Activated CD4-positive, alpha-beta T cell treated with anti-CD3 and anti-CD28 coated beads, Interleukin-2, amount 50 U/mL, for 16 hours (primary cell): Measurements from ENCODE around the gene ARHGAP15.
"Not testable (repeated sequence)": the region's sequence is repeated elsewhere in the genome, so short reads cannot be mapped to it uniquely, and the experiment has no call there.

Experiments used
- DNase-seq: peaks from one replicate; pipeline ENCODE4 v3.0.0-alpha.2; 2020

ARHGAP15 gene

DNA sequence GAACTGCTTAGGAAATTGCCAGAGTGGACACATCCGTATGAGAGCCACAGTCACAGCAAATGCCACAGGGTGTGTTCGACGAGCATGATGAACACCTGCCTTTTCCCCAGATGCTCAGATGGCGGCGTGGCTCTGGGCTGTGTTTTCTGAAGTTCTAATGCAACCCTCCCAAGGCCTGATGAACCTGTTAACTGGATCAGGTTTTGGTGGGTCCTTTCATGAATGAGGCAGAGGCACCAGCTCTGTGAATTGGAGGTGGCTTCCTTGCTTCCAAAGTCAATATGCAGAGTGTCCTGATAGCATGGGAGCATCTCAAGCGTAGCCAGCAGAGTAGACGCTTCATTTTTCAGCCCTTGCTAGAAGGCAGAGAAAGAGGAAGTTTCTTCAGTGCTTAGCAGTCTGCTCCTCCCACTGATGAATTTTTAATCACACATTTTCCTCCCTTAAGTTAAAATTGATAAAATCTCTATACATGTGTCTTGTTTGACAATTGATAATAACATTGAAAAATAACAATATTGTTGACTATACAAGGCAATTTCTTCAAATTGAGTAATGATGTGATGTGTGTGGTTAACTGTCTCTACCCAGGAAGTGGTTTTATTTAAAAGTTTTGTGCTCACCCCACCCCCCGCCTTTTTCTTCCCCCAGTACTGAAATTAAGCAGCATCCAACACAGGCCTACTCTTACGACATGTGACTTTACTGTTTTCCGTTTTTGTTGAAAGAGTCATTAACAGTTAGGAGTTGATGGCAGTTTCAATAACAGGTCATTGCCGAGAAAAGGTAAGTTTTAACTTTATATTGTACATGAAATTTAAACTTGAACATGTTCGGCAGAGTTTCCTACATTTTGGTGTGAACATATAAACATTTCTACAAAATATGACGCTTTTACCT, at the start of gene ARHGAP15:
TSS of gene ARHGAP15 (plus strand) at position 739 of the 900 bp plus-strand sequence.
- peak; percentile 91 for DNase-seq

DNA sequence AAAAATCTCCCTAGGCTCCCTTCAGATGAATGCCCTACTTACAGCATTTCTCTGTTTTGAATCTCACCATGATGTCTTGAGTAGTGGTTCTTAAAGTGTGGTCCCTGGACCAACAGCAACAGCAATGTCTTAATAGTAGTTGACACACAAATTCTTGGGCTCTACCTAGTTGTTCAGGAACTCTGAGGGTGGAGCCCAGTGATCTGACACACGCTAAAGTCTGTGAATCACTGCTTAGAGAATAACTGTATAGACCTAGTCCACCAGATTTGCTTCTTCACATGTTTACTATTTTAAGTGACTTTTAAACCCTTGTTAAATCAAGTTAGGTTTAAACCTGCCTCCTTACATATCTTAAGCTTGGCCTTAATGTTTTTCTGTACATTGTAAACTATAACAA, 47.6 kb upstream of the ARHGAP15 start:
- DNase-seq: no peak

DNA sequence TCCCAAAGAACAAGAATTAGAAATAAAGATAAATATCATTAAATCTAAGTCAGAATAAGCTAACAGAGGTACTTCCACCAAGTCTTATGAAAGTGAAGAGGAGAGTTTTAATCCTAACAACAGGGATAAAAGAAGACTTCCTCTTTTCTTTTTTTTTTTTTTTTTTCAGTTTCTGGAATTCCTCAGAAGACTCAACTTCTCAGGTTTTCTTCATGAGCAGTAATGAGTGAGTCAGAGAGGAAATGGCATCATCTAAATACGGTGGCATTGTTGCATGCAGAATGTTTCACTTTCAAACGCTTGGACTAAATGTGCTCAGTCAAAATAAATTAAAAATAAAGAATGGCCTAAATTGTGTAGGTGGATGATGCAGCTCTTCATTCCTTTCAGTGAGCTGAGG, 45.6 kb upstream of the ARHGAP15 start:
- peak; percentile 53 for DNase-seq

DNA sequence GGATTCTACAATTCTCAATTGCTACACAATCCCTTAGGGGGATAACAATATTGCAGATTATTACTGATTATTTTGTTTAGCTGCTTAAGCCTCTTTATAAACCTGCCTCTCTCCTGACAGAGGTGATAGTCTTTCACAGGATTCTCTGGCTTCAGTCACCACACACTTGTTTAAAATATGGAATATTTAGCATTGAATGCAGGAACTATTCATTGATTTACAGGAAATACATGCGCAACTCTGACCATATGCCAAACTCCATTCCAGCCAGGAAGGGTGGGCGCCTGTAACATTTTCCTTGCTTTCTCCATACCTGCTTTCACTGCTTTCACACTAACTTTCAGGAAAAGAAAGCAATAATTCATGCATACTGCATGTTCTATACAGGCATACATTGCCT, 44.8 kb upstream of the ARHGAP15 start:
- DNase-seq: no peak

DNA sequence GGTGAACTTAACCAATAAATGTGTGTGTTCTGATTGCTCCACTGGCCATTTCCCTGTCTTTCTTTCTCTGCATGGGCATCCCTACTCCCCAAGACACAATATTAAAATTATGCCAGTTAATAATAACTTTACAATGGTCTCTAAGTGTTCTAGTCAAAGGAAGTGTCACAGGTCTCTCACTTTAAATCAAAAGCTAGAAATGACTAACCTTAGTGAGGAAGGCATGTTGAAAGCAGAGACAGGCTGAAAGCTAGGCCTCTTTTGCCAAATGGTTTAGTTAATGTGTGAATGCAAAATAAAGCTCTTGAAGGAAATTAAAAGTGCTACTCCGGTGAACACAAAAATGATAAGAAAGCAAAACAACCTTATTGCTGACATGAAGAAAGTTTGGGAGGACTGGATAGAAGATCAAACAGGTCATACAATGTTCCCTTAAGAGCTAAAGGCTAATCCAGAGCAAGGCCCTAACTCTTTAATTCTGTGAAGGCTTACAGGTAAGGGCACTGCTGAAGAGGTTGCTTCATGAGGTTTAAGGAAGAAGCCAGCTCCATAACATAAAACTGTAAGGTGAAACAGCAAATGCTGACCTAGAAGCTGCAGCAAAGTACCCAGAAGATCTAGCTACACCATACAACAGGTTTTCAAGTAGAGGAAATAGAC, 44.0 kb upstream of the ARHGAP15 start:
- DNase-seq: peak; percentile 74

DNA sequence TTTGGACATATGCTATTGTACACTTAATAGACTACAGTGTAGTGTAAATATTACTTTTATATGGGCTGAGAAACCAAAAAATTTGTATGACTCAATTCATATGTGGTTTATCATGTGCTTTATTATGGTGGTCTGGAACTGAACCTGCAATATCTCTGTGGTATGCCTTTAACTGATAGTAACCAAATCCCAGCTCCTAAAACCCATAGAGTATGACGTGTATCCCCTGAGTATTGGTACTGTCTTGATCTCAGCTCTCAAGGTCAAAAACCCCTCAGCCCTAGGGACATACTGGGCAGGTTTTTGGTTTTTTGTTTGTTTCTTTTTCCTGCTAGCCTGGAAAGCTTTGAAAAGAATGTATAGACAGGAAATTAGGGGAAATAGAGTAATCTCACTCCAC, 42.2 kb upstream of the ARHGAP15 start:
- no peak for DNase-seq

DNA sequence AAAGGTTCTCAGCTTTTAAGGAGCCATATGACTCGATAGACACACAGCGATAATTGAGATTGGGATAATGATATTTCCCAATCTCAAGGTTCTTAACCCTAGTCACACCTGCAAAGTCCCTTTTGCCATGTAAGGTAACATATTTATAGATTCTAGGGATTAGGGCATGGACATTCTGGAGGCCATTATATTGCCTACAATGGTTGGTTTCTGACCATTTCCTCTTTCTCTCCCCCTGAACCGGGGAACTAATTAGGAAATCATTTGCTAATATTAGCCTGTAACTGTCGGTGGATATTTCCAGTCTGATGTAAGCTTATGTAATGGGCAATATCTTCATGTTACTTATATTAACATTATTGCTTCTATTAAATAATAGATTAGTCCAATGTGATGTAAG, 40.8 kb upstream of the ARHGAP15 start:
- DNase-seq: no peak

DNA sequence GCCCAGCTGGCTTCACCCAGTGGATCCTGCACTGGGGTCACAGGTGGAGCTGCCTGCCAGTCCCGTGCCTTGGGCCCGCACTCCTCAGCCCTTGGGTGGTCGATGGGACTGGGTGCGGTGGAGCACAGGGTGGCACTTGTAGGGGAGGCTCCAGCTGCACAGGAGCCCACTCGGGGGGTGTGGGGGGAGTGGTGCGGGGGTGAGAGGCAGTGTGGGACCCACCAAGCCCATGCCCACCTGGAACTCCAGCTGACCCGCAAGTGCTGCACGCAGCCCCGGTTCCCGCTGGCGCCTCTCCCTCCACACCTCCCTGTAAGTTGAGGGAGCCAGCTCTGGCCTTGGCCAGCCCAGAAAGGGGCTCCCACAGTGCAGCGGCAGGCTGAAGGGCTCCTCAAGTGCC, 39.7 kb upstream of the ARHGAP15 start:
- DNase-seq: not testable (repeated sequence)

DNA sequence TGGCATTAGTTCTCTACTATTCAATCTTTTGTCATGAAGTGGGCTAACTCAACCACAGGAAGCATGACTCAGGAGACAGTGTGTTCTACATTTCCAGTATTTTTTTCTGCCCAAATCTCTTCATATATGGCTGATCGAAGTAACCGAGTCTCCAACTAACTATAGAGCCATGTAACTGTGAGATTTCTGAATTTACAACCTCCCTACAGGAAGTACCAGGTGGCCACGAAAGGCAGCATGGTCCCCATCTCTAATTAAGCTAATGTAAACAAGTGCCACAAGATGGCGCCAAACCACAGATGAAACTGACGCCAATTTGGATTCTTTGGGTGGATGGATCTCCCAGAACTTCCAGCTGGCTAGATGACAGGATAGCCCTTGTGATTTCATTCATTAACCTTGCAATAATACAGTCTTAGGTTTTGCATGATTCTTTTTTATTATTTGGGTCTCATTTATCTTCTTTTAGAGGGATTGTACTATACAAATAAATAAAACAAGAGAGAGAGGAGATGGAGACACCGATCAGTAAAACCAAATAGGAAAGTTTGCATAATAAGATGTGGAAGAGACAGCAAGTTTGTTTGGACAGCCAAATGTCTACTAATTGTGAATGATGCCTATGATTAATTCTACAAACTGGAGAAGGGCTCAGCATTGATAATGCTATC, 18.3 kb upstream of the ARHGAP15 start:
- DNase-seq: peak; percentile 73

DNA sequence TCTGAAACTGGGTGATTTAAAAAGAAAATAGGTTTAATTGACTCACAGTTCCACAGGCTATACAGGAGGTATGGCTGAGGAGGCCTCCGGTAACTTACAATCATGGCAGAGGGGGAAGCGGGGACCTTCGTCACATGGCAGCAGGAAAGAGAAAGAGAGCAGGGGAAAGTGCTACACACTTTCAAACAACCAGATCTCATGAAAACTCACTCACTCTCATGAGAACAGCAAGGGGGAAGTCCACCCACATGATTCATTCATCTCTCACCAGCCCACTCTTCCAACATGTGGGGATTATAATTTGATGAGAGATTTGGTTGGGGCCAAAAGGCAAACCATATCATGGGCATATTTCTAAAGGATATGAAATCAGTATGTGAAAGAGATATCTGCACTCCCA, 12.0 kb upstream of the ARHGAP15 start:
- DNase-seq: no peak

DNA sequence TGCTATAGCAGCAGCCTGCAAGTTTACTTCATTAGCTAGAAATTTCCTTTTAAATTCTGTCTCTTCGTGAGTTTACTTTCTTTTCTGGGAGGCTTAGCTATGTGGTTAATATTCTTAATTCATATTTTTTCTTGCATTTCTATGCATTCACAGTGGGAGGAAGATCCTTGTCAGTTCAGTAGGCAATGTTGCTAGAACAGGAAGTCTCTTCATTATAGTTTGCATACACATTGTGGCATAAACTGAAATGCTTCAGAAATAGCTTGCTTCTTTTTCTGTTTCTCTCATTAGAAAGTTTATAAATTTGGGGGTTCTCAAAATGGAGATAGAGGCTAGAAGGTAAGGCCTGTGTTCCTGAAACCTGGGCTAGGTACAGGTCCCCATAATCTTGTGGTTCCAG, 8.1 kb upstream of the ARHGAP15 start:
- no peak for DNase-seq

DNA sequence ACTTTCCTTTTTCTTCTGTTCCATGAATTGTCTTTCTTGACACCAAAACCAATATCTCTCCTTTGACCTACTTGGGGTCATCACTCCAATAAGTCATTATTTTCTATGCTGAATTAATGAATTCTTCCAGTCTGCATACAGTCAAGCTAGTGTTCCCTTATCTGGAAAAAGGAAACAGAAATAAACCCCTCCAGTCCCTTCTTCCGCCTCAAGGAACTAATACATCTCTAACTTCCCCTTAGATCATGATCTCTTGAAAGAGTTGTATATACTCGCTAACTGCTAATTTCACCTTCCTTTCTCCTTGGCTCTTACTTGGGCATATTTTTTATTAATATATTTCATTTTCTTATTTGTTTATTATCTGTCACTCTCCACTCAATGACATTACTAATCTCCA, 7.3 kb upstream of the ARHGAP15 start:
- DNase-seq: no peak

DNA sequence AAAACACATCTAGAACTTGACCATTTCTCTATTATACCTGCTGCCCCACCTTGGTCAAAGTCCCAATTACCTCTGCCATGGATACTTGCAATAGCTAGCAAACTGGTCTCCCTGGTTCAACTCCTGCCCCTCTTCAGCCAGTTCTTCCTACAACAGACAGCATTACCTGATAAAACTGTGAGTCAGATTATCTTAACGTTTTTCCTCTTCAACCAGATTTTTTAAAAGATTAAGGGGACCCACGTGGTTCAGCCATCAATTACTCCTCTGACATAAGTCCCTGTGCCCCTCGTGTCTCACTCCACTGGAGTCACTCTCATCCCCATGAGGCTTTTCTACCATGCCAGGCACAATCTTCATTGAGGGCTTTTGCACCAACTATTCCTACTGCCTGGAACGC, 5.3 kb upstream of the ARHGAP15 start:
- no peak for DNase-seq

DNA sequence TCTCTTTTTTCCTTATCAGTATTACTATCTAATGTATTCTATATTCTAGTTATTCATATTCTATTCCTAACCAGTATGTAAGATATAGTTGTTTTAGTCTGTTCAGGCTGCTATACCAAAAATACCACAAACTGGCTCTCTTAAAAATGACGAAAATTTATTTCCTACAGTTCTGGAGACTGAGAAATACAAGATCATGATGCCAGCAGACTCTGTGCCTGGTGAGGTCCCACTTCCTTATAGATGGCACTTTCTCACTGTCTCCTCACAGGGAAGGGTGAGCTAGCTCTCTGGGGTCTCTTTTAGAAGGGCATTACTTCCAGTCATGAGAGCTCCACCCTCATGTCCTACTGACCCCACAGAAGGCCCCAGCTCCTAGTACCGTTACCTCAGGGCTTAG, 4.8 kb upstream of the ARHGAP15 start:
- no peak for DNase-seq

DNA sequence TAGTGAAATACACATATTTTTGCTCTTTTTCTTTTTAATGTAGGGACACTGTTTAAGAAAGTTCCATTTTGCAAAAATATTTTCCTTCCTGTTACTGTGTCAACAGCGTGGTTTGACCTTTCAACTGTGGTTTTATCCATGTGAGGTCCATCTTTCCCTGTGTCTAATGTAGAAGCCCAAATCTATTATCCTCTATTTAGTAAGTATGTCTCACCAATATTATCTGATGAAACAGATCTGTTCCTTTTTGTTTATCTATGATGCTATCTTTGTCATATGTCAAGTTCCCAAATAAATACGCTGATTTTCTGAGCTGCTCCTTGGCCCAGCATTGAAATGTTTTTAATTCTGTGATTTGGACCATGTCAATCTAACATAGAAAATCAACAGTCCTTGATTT, 3.5 kb upstream of the ARHGAP15 start:
- DNase-seq: no peak

DNA sequence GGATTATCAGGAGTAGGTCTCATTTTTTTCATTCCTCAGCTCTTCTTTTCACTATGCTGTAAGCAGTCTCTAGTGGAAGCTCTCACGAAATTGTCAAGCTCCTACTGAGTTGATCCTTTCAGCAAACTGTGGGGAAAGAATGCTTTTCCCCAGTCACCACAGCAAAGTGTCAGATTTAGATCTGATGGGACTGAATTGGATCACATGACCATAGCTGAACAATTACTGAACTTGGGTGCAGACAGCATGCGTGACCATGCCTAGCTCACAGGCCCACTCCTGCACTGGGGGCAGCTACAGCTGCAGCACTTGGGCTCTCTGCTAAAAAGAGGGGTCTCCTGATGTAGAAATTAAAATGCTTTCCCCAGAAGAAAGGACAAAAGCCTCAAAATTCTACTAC, 3.1 kb downstream of the ARHGAP15 start:
- peak; percentile 68 for DNase-seq

DNA sequence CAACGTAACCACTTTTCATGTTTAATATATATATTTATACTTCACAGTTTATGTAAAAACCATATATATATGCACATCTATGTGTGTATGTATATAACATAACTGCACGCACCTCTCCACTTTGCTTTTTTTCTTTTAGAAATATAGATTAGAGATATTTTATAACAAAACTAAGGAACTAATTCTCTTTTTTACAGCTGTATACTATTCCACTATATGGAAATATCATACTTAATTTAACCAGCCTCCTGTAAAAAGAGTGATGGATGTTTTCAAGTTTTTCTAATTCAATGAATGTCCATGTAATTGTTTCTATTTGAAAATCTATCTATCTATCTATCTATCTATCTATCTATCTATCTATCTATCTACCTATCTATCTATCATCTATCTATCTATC, 4.6 kb downstream of the ARHGAP15 start:
- no peak for DNase-seq

DNA sequence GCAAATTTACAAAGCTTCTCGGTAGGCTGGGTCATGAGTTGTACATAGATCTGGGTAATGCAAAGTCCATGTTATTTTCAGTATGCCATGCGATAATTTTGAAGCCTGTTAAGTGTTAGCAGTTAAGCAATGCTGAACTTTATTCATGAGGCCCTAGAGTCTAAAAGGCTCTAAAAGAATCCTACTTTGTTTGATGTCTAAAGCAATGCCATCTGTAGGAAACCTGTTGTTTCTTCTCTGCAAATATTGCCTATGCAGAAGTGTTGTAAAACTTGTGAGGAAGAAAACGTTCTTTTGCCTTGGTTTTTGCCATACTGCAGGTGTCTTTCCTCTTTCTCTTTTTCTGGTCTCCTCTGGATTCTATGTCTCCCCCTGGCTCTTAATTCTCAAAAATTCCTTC, 9.1 kb downstream of the ARHGAP15 start:
- no peak for DNase-seq

DNA sequence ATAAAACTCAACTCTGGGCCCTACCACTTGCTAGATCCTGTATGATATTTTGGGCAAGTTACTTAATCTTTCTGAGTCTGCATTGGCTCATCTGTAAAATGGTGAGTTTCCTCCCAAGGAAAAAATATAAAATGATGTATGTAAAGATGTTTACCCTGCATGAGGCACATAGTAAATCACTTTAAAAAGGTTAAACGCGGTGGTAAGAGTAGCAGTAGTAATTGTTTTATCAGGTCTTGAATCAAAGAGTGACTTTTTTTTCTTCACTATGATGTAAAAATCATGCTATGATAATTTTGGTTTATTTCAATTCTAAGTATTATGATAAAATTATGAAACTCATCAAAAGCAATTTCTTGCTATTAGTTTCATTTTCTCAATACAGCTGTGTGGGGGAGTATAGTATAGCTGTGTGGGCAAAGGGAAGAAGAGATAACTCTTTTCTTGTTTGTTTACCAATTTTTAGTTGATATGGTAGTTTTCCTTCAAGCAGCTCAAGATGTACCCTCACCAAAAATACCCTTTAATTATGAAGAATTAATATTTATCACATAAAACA, 10.7 kb downstream of the ARHGAP15 start:
- no peak for DNase-seq

DNA sequence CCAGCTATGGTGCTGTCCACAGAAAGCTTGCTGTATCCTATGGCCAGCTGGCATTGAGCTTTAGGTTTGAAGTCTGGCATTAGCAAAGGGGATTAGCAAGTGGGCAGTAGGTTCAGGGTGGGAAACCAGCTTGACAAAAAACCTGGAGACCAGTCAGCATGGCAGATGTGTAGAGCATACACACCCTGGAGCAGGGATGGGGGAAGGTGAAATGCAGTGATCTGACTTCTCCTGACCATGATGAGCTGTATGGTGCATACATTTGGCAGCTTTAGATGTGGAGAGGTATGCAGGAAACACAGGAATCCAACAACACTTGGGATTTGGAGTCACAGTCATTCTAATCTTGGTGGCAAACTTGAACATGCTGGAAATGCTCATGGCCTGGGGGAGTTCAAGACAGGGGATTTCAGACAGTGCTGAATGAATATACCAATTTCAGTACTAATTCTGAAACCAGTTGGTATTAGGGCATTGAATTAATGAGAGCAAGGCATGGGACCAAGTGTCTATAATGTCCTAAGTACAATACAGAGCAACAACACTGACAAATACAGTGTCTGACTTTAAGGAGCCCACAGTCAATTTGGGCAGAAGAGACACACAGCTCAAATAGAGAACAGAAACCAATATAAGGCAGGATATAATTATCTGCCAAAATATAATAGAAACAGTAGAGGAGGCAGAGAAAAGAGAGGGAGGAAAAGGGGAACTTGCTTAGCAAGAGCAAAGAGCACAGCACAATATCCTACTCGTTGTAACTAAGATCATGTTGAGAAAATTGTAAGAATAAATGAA, 11.8 kb downstream of the ARHGAP15 start:
- DNase-seq: peak; percentile 43

DNA sequence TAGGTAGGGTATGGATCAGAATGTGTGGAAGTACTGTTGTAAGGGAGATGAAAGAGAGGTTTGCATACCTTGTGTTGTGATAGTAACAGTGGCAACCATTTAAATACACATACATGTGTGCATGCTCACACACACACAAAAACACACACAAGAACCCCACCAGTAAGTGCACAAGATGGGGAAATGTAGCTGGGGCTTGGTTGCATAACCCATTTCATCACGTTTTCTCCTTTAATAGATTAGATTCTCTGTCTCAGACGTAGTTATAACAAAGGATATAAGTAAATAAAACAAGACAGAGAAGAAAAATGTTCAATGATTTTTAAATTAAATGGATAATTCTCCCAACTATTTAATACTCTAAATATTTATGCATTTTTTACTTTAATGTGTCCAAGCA, 13.4 kb downstream of the ARHGAP15 start:
- DNase-seq: no peak

DNA sequence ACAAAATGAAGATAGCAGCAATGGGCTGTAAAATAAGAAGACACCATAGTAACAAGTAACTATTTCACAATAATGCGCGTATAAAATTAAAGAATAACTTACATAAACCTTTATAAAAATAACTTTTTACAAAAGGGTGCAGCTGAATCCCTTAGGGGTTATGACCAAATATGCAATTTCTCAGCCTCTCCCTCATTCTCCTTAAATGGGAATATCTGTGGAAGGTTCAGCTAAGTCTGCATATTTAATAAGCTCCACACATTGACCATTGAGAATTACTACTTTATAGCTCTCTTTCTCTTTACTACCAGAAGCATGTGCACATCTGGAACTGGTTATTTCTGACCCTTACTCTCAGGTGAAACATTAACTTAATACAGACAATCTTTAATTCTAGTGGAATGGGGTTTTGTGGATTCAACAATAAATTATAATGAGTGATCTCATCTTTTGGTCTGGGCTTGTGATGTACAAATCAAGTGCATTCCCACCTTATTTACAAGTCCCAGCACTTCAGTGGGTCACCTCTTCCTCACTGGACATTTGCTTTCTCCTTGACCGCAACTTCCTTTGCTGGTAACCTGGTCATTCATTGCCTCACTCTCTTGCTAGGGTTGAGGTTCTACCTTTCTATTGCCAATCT, 15.7 kb downstream of the ARHGAP15 start:
- no peak for DNase-seq
